GM19043 (cell line): Measurements from ENCODE around the gene PEX6.

Source experiments
- ATAC-seq: cut with Tn5 transposase; IDR thresholded peaks from one replicate; pipeline ENCODE4 v1.9.1; 2021; ENCODE audit warnings: low read depth; ENCODE audit not compliant: unreplicated experiment

The PEX6 gene

DNA sequence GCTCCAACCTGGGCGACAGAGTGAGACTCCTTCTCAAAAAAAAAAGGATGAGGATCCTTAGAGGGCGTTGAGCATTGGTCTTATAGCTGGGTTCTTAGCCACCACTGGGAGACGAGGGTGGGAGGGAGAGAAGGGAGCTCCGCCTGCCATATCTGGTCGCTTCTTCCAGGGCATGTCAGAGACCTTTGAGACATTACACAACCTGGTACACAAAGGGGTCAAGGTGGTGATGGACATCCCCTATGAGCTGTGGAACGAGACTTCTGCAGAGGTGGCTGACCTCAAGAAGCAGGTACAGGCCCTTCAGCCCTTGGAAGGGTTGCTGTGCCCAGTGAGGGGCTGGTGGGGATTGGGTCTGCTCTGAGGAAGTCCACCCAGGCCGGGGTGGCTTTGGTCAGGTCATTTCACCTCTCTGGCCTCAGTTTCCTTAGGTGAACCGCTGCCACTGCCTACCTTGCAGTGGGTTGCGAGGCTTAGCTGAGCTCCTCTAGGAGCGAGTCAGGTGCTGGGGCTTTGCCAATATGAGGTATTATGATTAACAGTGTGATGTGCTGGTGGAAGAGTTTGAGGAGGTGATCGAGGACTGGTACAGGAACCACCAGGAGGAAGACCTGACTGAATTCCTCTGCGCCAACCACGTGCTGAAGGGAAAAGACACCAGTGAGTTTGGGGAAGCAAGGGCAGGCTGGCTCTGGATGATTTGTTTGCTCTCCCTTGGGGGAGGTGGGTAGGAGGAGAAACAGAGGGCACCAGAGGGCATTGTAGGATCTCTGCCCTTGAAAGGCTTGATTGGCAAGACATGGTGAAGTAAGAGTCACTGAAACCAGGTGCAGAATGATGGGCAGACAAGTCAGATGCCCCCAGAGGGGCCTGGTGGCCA lies 41.2 kb downstream of the PEX6 start:
- no peak for ATAC-seq

DNA sequence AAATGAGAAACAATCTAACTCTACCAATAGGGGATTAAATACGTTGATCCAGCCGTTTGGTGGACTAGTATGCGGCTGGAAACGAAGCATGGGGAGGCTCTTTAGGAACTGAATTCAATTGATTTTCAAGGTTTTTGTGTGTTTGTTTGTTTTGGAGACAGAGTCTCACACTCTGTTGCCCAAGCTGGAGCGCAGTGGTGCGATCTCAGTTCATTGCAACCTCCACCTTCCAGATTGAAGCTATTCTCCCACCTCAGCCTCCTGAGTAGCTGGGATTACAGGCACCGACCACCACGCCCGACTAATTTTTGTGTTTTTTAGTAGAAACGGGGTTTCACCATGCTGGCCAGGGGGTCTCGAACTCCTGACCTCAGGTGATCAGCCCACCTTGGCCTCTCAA lies 42.6 kb downstream of the PEX6 start:
- ATAC-seq, result no peak

DNA sequence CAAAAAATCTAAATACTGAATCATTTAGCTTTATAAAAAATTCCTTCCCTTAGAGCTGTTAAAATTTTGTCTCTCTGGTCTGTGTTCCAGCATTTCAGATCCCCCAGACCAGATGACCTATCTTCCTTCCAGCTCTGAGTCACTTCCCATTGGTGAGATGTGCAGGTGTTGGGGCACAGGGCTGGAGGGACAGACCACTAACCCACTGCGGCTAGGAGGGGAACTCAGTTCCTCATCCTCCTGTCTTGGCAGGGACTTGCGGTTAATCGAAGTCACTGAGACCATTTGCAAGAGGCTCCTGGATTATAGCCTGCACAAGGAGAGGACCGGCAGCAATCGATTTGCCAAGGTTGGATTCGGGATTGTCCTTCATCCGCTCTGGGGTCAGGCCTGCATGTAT lies 43.7 kb downstream of the PEX6 start:
- ATAC-seq, result no peak

DNA sequence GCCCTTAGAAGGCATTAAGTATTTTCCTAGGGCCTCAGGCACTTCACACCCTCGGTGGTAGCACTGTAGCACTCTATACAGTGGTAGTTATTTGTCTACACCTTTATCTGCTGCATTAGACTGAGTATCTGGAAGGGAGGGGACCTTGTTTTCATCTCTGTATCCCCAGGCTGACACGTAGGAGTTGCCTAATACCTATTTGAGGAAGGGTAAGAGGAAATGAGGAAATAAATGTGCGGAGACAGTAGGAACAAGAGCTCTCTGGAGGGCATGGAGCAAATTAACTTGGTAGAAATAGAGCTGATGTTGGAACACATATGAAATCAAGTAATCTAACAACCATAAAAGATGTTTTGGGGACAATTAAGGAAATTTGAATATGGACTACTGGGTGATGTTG lies 45.8 kb downstream of the PEX6 start:
- no peak for ATAC-seq

DNA sequence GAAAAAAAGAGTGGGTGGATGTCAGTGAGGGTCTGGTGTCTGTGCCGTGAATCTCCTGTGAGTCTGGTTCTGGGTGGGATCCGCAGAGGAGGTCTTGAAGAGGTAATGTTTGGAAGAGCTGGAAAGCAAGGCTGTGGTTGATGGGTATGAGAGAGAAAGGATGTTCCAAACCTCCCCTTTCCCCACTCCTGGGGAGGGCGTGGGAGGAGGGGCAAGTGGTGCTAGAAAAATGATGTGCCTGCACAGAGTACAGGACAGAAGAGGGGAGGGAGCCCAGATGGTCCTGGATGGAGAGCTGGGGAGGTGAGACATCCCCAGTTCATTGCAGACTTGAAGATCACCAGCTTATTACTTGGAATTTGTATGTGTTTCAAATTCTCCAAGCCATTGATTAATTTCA lies 46.6 kb downstream of the PEX6 start:
- no peak for ATAC-seq

DNA sequence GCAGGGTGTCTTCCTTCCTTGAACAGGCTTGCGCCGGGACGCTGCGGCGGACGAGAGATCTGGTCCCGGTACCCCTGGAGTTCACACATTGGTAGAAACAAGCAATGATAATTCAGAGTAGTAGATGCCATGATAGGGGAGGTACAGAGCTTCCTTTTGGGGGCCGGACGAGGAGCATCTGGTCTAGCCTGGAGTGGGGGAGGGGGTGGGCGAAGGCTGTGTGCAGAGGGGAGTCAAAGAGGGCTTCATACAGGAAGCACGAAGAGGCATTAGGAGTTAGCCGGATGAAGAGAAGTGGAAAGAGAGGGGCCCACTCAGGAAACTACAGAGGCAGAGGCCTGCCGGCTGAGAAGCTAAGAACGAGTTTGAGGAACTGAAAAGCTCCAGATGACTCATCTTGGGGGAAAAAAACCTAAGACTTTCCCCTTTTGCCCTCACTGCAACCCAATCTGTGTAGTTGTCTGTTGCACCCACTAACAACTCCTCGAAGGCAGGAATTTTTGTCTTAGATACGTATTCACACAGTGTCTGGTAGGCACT lies 49.1 kb downstream of the PEX6 start:
- ATAC-seq, result peak; percentile 54

DNA sequence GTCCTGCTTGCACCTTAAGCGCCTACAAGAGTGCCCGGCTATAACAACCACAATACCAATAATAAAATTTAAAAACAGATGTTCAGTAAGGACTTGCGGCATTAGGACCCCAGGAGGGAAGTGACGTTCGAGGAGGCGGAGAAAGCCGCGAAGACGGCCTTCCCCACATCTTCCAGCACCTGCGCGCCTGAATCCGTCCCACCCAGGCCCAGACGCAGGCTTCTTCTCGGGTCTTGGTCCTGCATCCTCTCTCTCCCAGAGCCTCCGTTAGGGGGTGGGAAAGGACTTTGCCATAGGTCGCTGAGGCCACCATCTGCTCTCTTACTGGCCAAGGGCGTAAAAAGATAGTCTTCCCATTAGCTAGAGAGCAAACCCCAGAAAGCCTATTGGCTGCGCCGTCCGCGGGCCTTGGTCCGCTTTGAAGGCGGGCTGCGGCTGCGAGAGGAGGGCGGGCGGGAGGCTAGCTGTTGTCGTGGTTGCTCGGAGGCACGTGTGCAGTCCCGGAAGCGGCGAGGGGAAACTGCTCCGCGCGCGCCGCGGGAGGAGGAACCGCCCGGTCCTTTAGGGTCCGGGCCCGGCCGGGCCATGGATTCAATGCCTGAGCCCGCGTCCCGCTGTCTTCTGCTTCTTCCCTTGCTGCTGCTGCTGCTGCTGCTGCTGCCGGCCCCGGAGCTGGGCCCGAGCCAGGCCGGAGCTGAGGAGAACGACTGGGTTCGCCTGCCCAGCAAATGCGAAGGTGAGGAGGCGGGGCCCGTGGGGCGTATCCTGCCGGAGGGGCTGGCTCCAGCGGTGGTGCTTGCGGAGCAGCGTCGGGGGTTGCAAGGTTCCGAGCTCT lies 49.8 kb downstream of the PEX6 start, which contains the start of gene CNPY3:
CNPY3 (plus strand) TSS at position 495 of the 835 bp plus-strand sequence; CDS start at position 586, 91 bp downstream.
- ATAC-seq, result peak; percentile 66

DNA sequence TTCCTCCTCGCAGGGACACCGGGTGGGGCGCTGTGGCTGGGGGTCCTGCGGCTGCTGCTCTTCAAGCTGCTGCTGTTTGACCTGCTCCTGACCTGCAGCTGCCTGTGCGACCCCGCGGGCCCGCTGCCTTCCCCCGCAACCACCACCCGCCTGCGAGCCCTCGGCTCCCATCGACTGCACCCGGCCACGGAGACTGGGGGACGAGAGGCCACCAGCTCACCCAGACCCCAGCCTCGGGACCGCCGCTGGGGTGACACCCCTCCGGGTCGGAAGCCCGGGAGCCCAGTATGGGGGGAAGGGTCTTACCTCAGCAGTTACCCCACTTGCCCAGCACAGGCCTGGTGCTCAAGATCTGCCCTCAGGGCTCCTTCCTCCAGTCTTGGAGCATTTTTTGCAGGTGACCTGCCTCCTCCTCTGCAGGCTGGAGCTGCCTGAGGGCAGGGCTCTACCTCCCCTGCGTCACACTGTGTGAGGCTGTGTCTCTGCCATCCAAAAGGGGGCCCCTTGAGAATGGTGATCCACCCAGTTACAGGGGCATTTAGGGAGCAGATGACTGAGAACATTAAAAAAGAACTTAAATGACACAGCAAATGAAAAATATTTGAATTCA lies 53.6 kb downstream of the PEX6 start:
- no peak for ATAC-seq

DNA sequence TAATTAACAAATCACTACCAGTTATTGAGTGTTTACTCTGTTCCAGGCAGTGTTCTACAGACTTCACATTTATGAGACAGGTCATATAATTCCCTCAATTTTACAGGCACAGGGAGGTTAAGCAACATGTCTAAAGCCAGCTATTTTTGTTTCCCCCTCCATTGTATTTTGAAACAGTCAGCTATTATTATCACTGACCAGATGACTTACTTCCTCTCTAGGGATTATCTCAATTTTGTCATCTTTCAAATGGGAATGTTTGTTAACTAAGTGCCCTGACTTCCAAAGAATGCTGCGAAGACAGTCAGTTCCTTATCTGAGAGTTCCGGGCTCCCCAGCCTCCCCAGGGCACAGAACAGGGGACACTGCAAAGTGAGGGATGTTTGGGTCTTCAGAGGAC lies 55.3 kb downstream of the PEX6 start:
- ATAC-seq, result no peak

DNA sequence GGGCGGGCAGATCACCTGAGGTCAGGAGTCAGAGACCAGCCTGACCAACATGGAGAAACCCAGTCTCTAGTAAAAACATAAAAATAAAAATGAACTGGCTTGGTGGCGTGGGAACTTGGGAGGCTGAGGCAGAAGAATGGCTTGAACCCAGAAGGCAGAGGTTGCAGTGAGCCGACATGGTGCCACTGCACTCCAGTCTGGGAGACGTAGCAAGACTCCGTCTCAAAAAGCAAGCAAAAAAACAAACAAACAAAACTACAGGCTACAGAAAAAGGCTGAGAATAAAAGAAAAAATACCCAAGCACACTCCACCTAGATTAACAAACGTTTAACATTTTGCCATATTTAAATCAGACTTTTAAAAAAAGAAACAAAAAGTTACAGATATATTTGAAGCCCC lies 57.2 kb downstream of the PEX6 start:
- ATAC-seq, result no peak

DNA sequence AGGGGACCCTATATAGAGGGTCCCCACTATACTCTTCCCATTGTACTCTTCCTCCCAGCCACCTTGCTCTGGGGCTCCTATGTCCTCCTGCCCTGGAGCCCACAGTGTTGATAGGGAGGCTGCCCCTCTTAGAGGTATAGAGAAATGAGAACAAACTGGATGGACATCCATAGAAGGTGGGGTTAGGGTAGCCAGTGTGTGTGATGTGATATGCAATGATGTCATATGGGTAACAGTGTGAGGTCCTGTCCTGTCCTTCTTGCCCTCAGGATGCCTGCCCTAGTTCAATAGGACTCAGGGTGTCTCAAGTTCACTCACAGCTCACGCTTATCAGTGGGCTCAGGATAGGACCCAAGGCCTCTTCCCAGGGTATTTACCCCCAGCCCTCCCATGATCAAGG lies 62.7 kb downstream of the PEX6 start:
- no peak for ATAC-seq

DNA sequence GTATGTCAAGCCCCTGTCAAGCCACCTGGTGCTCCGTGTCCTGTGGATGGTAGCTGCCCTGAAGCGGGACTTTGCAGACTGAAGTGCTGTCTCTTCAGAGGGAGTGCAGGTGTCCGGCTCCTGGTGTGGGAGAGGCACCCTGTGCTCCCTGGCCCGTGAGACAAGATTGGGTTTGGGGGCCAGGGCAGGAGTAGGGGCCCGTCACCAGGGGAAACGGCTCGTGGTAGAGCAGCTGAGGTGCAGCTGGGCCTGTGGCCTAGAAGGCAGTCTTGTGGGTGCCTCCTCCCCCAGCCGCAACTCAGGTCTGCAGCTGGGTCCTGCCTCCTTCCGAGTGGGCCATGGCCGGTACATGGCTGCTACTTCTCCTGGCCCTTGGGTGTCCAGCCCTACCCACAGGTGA lies 63.2 kb downstream of the PEX6 start, which contains the start of gene PTCRA:
PTCRA (plus strand) TSS at position 322 of the 400 bp plus-strand sequence; CDS start at position 339, 17 bp downstream.
- no peak for ATAC-seq

DNA sequence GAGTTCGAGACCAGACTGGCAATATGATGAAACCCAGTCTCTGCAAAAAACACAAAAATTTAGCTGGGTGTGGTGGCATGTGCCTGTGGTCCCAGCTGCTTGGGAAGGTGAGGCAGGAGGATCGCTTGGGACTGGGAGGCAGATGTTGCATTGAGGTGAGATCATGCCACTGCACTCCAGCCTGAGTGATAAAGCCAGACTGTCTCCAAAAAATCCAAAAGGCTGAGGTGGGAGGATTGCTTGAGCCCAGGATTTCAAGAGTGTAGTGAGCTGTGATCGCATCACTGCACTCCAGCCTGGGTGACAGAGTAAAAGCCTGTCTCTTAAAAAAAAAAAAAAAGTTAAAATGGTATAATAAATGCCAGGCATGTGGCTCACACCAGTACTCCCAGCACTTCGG lies 64.4 kb downstream of the PEX6 start:
- no peak for ATAC-seq
